ENCODE results near the gene HBQ1.
"Not testable (repeated sequence)": the region's sequence is repeated elsewhere in the genome, so short reads cannot be mapped to it uniquely, and the experiment has no call there.

The HBQ1 gene

DNA sequence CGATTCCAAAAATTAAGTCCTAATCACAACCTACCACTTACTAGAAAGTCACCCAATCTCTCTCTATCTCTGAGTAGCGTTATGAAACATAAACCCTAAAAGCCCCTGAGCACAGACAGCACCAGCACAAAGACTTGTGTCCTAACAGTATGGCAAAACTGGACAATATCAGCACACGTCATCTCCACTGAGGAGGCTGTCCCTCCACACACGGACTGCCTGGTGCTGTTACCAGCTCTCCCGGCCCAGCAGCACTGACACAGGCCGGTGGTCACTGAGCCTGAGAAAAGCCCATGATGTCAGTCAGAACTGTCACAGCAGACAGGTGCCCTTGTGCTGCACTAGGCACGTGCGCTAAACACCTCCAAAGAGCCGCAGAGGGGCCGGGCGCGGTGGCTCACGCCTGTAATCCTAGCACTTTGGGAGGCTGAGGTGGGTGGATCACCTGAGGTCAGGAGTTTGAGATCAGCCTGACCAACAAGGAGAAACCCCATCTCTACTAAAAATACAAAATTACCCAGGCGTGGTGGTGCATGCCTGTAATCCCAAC, 31.4 kb downstream of the HBQ1 start:
- not testable (repeated sequence) for DNase-seq

DNA sequence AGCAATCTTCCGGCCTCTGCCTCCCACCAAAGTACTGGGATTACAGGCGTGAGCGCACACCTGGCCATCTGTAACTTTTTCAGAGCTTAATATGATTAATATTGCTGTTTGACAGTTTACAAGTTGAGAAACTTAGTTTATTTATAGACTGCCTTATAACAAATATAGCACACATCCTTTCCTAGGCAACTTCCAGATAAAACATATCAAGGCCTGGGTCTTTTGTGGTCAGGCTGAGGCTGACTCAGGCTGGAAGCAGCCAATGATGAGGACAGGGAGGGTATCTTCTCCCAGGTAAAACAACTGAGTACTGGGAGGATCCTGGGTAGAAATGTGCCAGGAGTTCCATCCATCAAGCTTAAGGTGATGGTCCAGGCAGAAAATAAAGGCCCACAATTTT, 32.7 kb downstream of the HBQ1 start:
- no peak for DNase-seq

DNA sequence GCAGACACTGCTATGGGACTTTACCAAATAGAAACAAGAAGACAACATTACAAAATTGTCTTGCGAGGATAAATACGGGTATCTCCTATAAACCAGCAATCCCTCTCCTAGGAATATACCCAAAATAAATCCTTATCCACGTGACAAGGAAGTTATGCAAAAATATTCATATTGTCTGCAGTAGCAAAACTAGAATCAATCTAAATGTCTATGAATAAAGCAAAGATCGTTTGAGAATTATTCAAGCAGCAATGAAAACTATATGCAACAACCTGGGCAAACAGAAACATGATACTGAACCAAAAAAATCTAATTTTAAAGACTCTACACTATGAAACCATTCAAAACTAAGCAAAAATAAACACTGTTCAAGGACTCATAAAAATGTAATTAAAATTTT, 39.8 kb downstream of the HBQ1 start:
- DNase-seq, result no peak

DNA sequence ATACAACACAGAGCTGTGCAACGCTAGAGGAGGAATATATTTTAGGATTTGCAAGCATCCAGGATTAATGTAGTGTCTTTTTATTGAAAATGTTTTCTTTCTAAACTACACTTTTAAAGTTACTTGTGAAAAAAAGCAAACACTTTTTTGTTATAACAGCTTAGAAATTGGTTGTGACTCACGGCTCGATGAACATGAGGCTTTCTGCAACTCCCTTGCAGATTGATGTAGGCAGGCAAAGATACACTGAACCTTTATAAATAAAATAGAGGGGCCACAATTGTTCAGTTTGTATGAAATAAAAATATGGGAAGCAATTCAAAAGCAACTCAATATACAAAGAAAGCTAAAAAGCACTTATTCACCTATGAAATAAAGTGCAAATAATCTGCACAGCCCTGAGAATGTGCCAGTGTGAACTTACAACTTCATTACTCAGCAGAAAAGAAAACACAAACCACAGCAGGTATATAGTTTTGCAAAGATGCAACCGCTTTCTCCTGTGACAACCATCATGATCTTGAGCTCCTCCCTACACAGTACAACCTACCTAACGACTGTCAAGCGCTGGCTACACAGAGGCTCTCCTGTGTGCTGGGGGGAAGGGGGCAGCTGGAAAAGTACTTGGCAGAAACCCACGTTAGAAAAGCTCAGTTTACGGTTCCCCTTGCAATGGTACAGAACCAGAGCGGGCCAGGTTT, 48.0 kb downstream of the HBQ1 start:
- DNase-seq, result no peak

DNA sequence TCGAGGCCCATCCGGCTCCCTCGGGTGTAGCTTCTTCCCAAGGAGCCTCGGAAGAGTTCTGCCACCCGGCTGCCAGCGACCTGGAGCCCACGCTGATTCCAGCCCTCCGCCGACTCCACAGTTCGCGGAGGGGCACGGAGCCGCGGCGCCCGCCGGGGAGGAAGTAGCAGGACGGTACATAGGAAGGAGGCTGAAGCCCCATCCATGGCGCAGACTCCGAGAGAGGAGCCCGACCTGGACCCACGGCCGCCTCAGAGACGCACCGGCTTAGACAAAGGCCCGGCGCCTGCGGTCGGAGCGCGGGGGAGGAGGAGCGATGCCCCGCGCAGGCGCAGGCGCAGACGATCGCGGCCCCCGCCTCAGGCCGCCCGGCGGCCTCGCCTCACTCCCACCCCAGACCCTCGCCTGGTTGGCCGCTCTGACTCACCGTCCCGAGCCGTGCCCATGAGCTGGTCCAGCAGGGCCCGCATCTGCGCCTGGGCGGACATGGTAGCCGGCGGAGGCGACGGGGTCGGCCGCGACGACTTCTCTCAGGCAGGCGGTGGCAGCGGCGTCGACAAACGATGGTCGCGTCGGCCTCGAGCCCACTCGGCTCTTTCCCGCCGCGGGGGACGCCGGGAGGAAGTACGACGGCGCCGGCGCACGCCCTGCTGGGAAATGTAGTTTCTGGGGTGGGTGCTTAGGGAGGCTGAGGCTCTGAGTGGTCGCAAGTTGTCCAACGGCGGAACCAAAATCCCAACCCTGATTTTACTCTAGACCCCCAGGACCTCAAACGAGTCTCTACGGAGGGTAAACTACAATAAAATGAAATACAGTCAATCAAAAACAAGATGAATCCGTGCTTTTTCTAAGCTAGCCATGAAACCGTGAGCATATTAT, 48.8 kb downstream of the HBQ1 start, which contains the start of gene LUC7L:
Gene LUC7L, minus strand, starts transcription at position 598 of the 879 bp plus-strand sequence. Its CDS starts 110 bp downstream, at position 488.
- peak; percentile 70 to 92 (median 82) for DNase-seq

DNA sequence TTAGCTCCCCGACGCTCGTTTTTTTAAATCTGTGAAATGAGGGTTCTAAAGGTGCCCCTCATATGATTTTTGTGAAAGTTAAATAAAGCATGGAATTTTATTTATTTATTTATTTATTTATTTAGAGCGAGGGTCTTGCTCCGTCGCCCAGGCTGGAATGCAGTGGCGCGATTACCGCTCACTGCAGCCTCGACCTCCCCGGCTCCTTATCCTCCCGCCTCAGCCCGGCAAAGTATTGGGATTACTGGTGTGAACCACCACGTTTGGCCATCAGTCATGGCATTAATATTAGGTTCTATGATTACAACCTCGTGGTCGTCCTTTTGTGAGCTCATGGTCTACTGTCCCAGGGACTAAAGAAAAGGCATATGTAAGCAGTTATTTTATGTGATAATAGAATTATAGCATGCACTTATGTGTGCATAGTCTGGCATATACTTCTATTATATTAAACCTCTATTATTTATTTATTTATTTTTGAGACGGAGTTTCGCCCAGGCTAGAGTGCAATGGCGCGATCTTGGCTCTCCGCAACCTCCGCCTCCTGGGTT, 49.5 kb downstream of the HBQ1 start:
- no peak for DNase-seq

DNA sequence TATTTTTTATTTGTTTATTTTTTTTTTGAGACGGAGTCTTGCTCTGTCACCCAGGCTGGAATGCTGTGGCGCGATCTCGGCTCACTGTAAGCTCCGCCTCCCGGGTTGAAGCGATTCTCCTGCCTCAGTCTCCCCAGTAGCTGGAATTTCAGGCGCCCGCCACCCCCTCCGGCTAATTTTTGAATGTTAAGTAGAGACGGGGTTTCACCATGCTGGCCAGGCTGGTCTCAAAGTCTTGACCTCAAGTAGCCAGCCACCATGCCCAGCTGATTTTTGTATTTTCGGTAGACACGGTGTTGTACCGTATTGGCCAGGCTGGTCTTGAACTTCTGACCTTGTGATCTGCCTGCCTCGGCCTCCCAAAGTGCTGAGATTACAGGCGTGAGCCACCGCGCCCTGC, 50.1 kb downstream of the HBQ1 start:
- not testable (repeated sequence) for DNase-seq
